ENCODE results near the gene CLEC7A.

DNA sequence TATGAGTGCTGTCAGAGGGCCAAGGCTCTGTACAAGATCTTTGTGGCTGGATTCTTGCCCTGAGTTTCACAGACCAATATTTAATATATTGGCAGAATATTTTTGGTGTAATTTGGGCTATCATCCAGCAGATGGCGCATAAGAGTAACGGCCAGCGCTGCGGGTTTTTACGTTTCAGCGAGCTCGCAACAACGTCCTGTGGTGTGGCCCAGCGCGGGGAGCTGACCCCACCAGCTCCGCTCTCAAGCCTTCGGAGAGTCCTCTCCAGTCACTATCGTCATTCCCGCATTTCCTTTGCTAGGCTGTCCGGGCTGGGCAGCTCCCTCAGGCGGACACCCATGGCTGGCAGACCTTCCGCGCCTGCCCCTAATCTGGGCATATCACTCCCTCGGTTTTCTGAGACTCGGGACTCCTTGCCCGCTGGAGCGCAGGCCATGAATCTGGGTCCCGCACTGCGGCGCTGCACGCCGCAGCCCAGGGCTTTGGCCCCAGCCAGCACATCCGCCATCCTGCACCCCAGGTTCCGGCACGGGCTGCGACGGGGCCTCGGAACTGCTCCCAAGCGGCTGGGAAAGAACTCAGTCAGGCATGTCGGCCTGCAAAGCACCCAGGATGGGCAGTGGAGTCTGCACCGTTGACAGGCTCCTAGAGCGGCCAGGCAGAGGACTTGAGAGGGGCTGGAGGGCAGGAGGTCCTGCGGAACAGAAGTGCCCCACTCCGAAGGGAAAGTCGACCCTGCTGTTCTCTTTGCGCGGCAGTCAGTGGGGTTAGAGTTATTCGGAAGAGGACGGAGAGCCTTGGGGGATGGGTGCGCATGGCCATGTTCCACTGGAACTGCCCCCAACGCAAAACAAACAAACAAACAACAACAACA is 23.5 kb upstream of the CLEC7A start:
- TF ChIP-seq, protein P1, sequence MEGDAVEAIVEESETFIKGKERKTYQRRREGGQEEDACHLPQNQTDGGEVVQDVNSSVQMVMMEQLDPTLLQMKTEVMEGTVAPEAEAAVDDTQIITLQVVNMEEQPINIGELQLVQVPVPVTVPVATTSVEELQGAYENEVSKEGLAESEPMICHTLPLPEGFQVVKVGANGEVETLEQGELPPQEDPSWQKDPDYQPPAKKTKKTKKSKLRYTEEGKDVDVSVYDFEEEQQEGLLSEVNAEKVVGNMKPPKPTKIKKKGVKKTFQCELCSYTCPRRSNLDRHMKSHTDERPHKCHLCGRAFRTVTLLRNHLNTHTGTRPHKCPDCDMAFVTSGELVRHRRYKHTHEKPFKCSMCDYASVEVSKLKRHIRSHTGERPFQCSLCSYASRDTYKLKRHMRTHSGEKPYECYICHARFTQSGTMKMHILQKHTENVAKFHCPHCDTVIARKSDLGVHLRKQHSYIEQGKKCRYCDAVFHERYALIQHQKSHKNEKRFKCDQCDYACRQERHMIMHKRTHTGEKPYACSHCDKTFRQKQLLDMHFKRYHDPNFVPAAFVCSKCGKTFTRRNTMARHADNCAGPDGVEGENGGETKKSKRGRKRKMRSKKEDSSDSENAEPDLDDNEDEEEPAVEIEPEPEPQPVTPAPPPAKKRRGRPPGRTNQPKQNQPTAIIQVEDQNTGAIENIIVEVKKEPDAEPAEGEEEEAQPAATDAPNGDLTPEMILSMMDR (IDR thresholded peaks at IDR 0.05 in 8 of 11, conservative IDR thresholded peaks at IDR 0.05 in 3 of 11), result peak; percentile 44 to 86 (median 78)
- TF ChIP-seq POLR2AphosphoS5 (IDR thresholded peaks at IDR 0.05), result peak; percentile 45 to 67 (median 65)
- TF ChIP-seq POLR2A (IDR thresholded peaks at IDR 0.05), result no peak

Measured in spleen (tissue), 7 donors.